ENCODE measurements around the gene RMDN3.
A peak's percentile ranks its signal among the peaks of the same experiment; 100 is the strongest.

RMDN3 gene

DNA sequence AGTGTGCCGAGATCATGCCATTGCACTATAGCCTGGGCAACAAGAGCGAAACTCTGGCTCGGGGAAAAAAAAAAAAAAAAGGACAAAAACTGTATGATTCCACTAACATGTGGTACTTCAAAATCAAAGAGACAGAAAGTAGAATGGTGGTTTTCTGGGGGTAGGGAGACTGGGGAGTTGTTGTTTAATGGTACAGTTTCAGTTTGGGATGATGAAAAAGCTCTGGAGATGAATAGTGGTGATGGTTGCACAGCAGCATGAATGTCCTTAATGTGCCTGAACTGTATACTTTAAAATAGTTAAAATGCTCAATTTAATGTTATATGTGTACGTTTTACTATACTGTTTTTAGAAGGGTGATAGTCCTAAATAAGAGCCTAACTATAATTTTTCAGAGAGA, 32.7 kb downstream of the RMDN3 start:
- H3K27ac Mint-ChIP-seq: peak overlapping the region; percentile 55
- DNase-seq: no peak
- H3K27me3 Mint-ChIP-seq: no peaks in the 10 kb centered on the region
- peaks cover 10% of the 10 kb centered on the region for H3K4me1 Mint-ChIP-seq
- H3K36me3 Mint-ChIP-seq: peaks cover 27% of the 10 kb centered on the region
- CTCF ChIA-PET: interaction anchor here (0.6 to 1.3 kb wide), 2 partner anchors 16 to 60 kb away, joined by 3 to 4 read pairs; no protein-coding TSS in a partner anchor
- H3K9me3 Mint-ChIP-seq: no peaks in the 10 kb centered on the region
- H3K4me3 Mint-ChIP-seq: no peak overlapping the region

DNA sequence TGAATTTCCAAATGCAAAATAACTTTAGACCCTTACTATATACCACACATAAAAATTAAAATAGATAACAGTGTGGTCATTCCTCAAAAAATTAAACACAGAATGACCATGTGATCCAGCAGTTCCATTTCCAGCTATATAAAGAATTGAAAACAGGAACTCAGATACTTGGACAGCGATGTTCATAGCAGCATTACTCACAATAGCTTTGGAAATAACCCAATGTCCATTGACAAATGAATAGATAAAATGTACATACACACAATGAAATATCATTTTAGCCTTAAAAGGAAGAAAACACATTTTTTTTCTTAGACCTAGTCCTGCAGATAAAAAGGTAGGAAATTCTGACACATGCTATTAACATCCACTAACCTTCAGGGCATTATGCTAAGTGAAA, 33.4 kb downstream of the RMDN3 start:
- Mint-ChIP-seq H3K27me3 (no peaks in the 10 kb centered on the region), H3K9me3 (no peaks in the 10 kb centered on the region), H3K4me1 (peaks cover 10% of the 10 kb centered on the region), H3K27ac (no peak overlapping the region), H3K36me3 (peaks cover 28% of the 10 kb centered on the region), H3K4me3 (no peak overlapping the region)
- no peak for DNase-seq
- CTCF ChIA-PET: no interaction called here

GRCh38 chr15:40716165-40716564, 38.9 kb downstream of the RMDN3 start:
- CTCF ChIA-PET: no interaction called here
- Mint-ChIP-seq H3K9me3 (no peaks in the 10 kb centered on the region), H3K4me1 (no peaks in the 10 kb centered on the region), H3K27ac (no peak overlapping the region), H3K27me3 (no peaks in the 10 kb centered on the region), H3K36me3 (peaks cover 39% of the 10 kb centered on the region), H3K4me3 (no peak overlapping the region)
- DNase-seq: no peak

DNA sequence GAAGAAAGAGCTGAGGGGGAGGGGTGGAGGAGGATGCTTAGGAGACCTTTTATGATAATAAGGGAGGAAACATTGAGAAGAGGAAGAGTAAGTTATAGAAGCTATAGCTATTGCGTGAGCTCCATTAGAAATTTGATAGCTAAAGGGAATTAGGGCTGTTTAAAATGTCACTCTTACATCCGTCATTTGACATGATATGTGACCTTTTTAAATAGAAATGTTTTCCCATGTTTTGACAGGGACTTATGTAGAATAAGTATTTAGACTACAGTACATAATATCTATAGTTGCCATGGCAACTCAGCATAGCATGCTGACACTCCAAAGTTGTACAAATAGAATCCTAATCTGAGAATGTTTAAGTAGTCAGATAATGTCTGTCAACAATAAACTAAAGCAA, 40.9 kb downstream of the RMDN3 start:
- Mint-ChIP-seq H3K4me1 (no peaks in the 10 kb centered on the region), H3K4me3 (no peak overlapping the region), H3K27me3 (no peaks in the 10 kb centered on the region), H3K27ac (no peak overlapping the region), H3K9me3 (no peaks in the 10 kb centered on the region), H3K36me3 (peaks cover 40% of the 10 kb centered on the region)
- CTCF ChIA-PET: interaction anchor here (0.6 kb wide), 1 partner anchor 24 kb away, joined by 3 read pairs; no protein-coding TSS in a partner anchor
- no peak for DNase-seq

- peaks cover 6% of the 10 kb centered on the region for H3K4me1 Mint-ChIP-seq
- no peaks in the 10 kb centered on the region for H3K9me3 Mint-ChIP-seq
- no peak overlapping the region for H3K27ac Mint-ChIP-seq
- no peak for DNase-seq
- no peaks in the 10 kb centered on the region for H3K27me3 Mint-ChIP-seq
- CTCF ChIA-PET: interaction anchor here (1.1 kb wide), 1 partner anchor 80 kb away, joined by 6 read pairs; no protein-coding TSS in a partner anchor
- no peak overlapping the region for H3K4me3 Mint-ChIP-seq
- H3K36me3 Mint-ChIP-seq: peaks cover 37% of the 10 kb centered on the region
Measured at GRCh38 chr15:40706121-40706520, 48.9 kb downstream of the RMDN3 start.

DNA sequence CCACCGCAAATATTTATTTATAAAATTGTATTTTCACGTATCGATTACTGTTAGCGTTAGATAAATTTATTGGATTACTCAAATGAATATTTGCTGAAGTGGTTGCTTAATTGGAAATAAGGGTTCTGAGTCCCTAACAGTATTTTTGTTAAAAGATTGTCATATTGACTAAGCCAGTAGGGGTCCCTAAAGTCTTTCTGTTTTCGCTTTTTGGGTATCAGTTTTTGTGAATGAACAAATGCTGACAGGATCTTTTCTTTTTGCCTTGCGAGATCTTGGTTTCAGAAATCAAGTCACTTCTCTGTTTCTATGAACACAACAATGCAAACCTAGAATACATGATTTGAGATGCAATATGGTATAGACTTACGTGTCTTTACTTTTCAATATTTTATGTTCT, 53.0 kb downstream of the RMDN3 start:
- no peak overlapping the region for H3K4me3 Mint-ChIP-seq
- H3K36me3 Mint-ChIP-seq: peaks cover 44% of the 10 kb centered on the region
- CTCF ChIA-PET: no interaction called here
- no peak for DNase-seq
- no peak overlapping the region for H3K27ac Mint-ChIP-seq
- H3K27me3 Mint-ChIP-seq: no peaks in the 10 kb centered on the region
- no peaks in the 10 kb centered on the region for H3K9me3 Mint-ChIP-seq
- H3K4me1 Mint-ChIP-seq: peaks cover 29% of the 10 kb centered on the region

- H3K4me3 Mint-ChIP-seq: peak overlapping the region; percentile 8
Measured at GRCh38 chr15:40697916-40698315, 57.1 kb downstream of the RMDN3 start.

DNA sequence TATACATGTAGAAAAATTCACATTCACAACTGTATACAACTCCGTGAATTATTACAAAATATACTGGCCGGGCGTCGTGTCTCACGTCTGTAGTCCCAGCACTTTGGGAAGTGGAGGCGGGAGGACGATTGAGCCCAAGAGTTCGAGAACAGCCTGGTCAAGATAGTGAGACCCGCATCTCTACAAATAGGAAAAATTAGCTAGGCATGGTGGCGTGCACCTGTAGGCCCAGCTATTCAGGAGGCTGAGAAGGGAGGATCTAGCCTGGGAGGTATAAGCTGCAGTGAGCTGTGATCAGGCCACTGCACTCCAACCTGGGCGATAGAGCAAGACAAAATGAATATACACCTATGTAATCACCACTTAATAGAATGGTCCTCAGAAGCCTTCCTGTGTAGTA, 58.8 kb downstream of the RMDN3 start:
- H3K27ac Mint-ChIP-seq: peak overlapping the region; percentile 99
- H3K4me3 Mint-ChIP-seq: peak overlapping the region; percentile 94

More at GRCh38 chr15:40697916-40698315, 57.1 kb downstream of the RMDN3 start:
- Mint-ChIP-seq H3K27me3 (no peaks in the 10 kb centered on the region), H3K36me3 (peaks cover 45% of the 10 kb centered on the region), H3K4me1 (peaks cover 49% of the 10 kb centered on the region), H3K27ac (peak overlapping the region; percentile 28), H3K9me3 (no peaks in the 10 kb centered on the region)
- CTCF ChIA-PET: no interaction called here
- no peak for DNase-seq

GRCh38 chr15:40695469-40695890, 59.6 kb downstream of the RMDN3 start:
- peaks cover 38% of the 10 kb centered on the region for H3K36me3 Mint-ChIP-seq
- no peak for DNase-seq
- H3K27me3 Mint-ChIP-seq: no peaks in the 10 kb centered on the region
- H3K4me3 Mint-ChIP-seq: peak overlapping the region; percentile 94
- CTCF ChIA-PET: interaction anchor here (1.2 kb wide), 1 partner anchor 17 kb away, joined by 4 read pairs; no protein-coding TSS in a partner anchor
- peaks cover 52% of the 10 kb centered on the region for H3K4me1 Mint-ChIP-seq
- peak overlapping the region; percentile 99 for H3K27ac Mint-ChIP-seq
- no peaks in the 10 kb centered on the region for H3K9me3 Mint-ChIP-seq

More for the DNA sequence above, 58.8 kb downstream of the RMDN3 start:
- CTCF ChIA-PET: no interaction called here
- H3K4me1 Mint-ChIP-seq: peaks cover 52% of the 10 kb centered on the region
- DNase-seq: no peak
- no peaks in the 10 kb centered on the region for H3K9me3 Mint-ChIP-seq
- peaks cover 43% of the 10 kb centered on the region for H3K36me3 Mint-ChIP-seq
- no peaks in the 10 kb centered on the region for H3K27me3 Mint-ChIP-seq

DNA sequence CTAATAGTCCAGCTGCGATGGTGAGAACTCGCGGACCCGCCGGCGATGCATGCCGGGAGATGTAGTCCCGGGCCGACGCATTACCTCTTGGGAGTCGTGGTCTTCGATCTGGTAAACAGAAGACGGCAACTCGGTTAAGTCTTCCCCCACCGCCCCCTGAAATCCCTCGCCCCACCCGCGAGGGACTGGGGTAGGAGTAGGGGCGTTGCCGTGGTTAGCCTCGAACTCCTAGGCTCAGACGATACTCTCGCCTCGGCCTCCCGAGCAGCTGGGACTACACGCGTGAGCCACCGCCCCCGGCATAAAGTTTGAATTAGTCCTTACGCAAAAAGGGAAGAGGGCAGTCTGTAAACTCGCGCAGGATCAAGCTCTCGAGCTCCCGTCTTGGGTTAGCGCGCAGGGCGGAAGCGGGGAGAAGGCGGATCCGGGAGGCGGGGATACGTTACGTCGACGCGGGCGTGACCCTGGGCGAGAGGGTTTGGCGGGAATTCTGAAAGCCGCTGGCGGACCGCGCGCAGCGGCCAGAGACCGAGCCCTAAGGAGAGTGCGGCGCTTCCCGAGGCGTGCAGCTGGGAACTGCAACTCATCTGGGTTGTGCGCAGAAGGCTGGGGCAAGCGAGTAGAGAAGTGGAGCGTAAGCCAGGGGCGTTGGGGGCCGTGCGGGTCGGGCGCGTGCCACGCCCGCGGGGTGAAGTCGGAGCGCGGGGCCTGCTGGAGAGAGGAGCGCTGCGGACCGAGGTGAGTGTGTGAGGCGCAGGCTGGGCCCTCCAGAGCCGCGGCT, 60.2 kb downstream of the RMDN3 start, which contains the start of gene RAD51:
Gene RAD51 (plus strand): TSS at position 487 of the 781 bp plus-strand sequence. CDS start 3,585 bp downstream, outside the sequence.
- peak; percentile 96 for DNase-seq
- Mint-ChIP-seq H3K4me1 (peaks cover 49% of the 10 kb centered on the region), H3K9me3 (no peaks in the 10 kb centered on the region), H3K27me3 (no peaks in the 10 kb centered on the region), H3K4me3 (peak within 1 kb of the TSS; percentile 94), H3K27ac (peak within 1 kb of the TSS; percentile 99), H3K36me3 (peaks cover 37% of the 10 kb centered on the region)
- CTCF ChIA-PET: interaction anchor here (0.6 to 1.6 kb wide), 6 partner anchors 9 to 164 kb away, joined by 3 to 4 read pairs (median 4); partner anchors contain the start of gene RPUSD2

- H3K4me3 Mint-ChIP-seq: peak overlapping the region; percentile 94
- peak; percentile 26 for DNase-seq
- no peaks in the 10 kb centered on the region for H3K27me3 Mint-ChIP-seq
- peak overlapping the region; percentile 99 for H3K27ac Mint-ChIP-seq
- CTCF ChIA-PET: interaction anchor here (0.6 to 1.6 kb wide), 8 partner anchors 10 to 198 kb away, joined by 3 to 4 read pairs (median 3); partner anchors contain the start of gene RPUSD2
- peaks cover 34% of the 10 kb centered on the region for H3K36me3 Mint-ChIP-seq
- H3K4me1 Mint-ChIP-seq: peaks cover 44% of the 10 kb centered on the region
- H3K9me3 Mint-ChIP-seq: no peaks in the 10 kb centered on the region
Measured at GRCh38 chr15:40693904-40694687, 61.0 kb downstream of the RMDN3 start.

GRCh38 chr15:40691737-40692136, 63.3 kb downstream of the RMDN3 start:
- Mint-ChIP-seq H3K36me3 (peaks cover 22% of the 10 kb centered on the region), H3K9me3 (no peaks in the 10 kb centered on the region), H3K4me1 (peaks cover 28% of the 10 kb centered on the region), H3K4me3 (no peak overlapping the region), H3K27me3 (no peaks in the 10 kb centered on the region), H3K27ac (no peak overlapping the region)
- CTCF ChIA-PET: no interaction called here
- no peak for DNase-seq

DNA sequence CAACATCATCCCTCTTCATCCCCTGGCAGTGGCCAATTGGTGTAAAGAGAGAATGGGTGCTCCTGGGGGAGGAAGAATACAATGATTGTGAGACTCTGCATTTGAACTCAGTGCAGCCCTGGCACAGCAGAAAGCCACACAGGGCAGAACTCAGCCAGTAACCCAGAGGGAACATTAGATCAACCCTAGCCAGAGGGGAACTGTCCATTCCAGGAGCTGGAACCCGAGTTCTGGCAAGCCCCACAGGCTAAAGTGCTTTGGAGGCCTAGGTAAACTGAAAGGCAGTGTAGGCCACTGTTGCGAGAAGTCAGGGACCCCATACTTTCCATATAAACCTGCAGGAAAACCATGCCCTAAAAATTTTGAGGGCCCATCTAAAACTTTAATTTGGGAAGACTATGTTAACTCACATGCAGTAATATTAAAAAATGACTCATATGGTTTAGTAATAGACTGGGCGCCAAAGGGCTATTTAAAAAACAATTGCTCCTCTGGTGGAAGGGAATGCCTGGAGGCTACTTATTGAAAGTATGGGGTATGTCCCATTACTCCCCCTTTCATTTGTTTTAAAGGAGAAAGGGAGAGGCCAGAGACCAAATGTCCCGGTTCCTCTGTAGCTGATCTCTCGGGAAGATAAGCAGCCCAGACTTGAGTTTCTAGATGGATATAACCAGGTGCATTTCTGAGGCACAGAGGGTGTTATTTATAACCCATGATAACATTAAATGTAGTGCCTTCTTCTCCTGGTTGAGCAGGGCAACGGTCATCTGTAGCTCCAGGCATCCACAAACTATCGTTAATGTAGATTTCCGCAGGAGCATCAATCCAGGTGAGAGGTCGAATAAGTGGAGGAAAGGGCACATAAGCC, 65.9 kb downstream of the RMDN3 start:
- DNase-seq: no peak
- CTCF ChIA-PET: no interaction called here
- H3K27ac Mint-ChIP-seq: no peak overlapping the region
- peaks cover 15% of the 10 kb centered on the region for H3K4me1 Mint-ChIP-seq
- no peaks in the 10 kb centered on the region for H3K27me3 Mint-ChIP-seq
- H3K4me3 Mint-ChIP-seq: no peak overlapping the region
- H3K9me3 Mint-ChIP-seq: no peaks in the 10 kb centered on the region
- H3K36me3 Mint-ChIP-seq: peaks cover 11% of the 10 kb centered on the region
